HEK293T (cell line): ENCODE results near the gene POU6F2.

Experiments used
- BHLHE40 ChIP-seq: fragments of 450-650 bp; IDR thresholded peaks from 2 replicates; pipeline ENCODE4 v1.6.1; 2016; ENCODE audit warnings: mild to moderate bottlenecking, moderate library complexity, borderline replicate concordance
- NFRKB ChIP-seq: fragments of 450-650 bp; IDR thresholded peaks from 2 replicates; pipeline ENCODE4 v1.6.1; 2016; ENCODE audit warnings: mild to moderate bottlenecking, moderate library complexity
- SP1 ChIP-seq: fragments of 450-650 bp; IDR thresholded peaks from 2 replicates; pipeline ENCODE4 v1.6.1; 2017
- ZNF384 ChIP-seq: fragments of 450-650 bp; IDR thresholded peaks from 2 replicates; pipeline ENCODE4 v1.6.1; 2016
- TF ChIP-seq, protein P1 (sequence below): fragments of 450-650 bp; IDR thresholded peaks from 2 replicates; pipeline ENCODE4 v1.6.1; 2016

DNA sequence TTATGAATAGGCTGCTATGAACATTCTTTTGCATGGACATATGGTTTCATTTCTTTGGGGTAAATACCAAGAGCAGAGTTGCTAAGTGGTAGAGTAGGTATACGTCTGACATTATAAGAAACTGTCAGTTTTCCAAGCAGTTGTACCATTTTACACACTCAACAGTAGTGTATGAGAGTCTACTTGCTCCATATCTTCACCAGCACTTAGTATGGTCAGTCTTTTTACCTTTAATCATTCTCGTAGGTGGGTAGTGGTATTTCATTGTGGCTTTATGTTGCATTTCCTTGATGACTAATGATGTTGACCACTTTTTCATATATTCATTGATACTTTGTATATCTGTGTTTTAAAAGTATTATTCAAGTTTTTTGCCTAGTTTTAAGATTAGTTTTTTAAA is 45.1 kb downstream of the POU6F2 start:
- no peak for TF ChIP-seq ZNF384
- TF ChIP-seq BHLHE40: no peak
- no peak for TF ChIP-seq NFRKB
- no peak for TF ChIP-seq SP1
- TF ChIP-seq, protein P1, sequence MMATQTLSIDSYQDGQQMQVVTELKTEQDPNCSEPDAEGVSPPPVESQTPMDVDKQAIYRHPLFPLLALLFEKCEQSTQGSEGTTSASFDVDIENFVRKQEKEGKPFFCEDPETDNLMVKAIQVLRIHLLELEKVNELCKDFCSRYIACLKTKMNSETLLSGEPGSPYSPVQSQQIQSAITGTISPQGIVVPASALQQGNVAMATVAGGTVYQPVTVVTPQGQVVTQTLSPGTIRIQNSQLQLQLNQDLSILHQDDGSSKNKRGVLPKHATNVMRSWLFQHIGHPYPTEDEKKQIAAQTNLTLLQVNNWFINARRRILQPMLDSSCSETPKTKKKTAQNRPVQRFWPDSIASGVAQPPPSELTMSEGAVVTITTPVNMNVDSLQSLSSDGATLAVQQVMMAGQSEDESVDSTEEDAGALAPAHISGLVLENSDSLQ: no peak
